Rectal smooth muscle tissue (tissue), 1 donor: ENCODE measurements around the gene CCDC13.

ENCODE experiments used
- H3K27ac ChIP-seq: one replicate; pipeline ENCODE4 v1.7.0; 2013; ENCODE audit warnings: low read depth, low read length, inconsistent platforms
- H3K27me3 ChIP-seq: one replicate; pipeline ENCODE4 v1.7.0; 2013; ENCODE audit warnings: low read length; ENCODE audit not compliant: control insufficient read depth, insufficient read depth
- H3K36me3 ChIP-seq: one replicate; pipeline ENCODE4 v1.7.0; 2013; ENCODE audit warnings: low read length; ENCODE audit not compliant: control insufficient read depth, insufficient read depth
- H3K4me1 ChIP-seq: one replicate; pipeline ENCODE4 v1.7.0; 2013; ENCODE audit warnings: low read length; ENCODE audit not compliant: control insufficient read depth, insufficient read depth
- H3K4me3 ChIP-seq: one replicate; pipeline ENCODE4 v1.7.0; 2013; ENCODE audit warnings: low read length
- H3K9ac ChIP-seq: one replicate; pipeline ENCODE4 v1.7.0; 2013; ENCODE audit warnings: low read length

Gene CCDC13

GRCh38 chr3:42725454-42725853 is 47.6 kb downstream of the CCDC13 start:
- no peak overlapping the region for H3K4me3 ChIP-seq
- no peaks in the 10 kb centered on the region for H3K36me3 ChIP-seq
- no peaks in the 10 kb centered on the region for H3K4me1 ChIP-seq
- H3K9ac ChIP-seq: no peak overlapping the region
- no peaks in the 10 kb centered on the region for H3K27me3 ChIP-seq
- H3K27ac ChIP-seq: no peak overlapping the region

- Histone ChIP-seq H3K4me1 (no peaks in the 10 kb centered on the region), H3K36me3 (no peaks in the 10 kb centered on the region), H3K9ac (no peak overlapping the region), H3K27ac (no peak overlapping the region), H3K27me3 (no peaks in the 10 kb centered on the region), H3K4me3 (no peak overlapping the region)
Measured at GRCh38 chr3:42723219-42723618, 49.8 kb downstream of the CCDC13 start.
